Activated T-cell treated with anti-CD3 and anti-CD28 coated beads for 24 hours (primary cell): Measurements from ENCODE around the gene SPATA31D1.

ENCODE experiments used
- DNase-seq: peaks from one replicate; pipeline ENCODE4 v3.0.0-alpha.2; 2020; ENCODE audit warnings: low read depth

SPATA31D1 gene

DNA sequence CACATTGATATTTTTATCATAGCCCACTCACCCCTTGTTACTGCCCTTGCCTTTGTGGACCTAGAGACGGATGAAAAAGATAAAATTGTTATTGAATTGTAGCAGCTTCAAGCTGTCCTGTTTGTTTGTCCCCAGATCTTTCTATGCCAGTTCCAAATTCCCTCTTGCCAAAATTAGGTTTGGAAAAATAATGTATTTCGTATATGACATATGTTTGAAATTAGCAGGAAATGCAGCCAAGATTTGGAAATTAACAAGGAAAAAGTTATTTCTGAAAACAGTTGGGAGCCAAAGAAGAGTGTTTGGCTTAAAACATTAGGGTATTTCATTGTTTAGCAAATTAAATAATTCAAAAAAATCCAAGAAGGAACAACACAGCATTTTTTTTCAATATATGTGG is 33.5 kb downstream of the SPATA31D1 start:
- no peak for DNase-seq

GRCh38 chr9:82024908-82025307 is 36.3 kb downstream of the SPATA31D1 start:
- no peak for DNase-seq

DNA sequence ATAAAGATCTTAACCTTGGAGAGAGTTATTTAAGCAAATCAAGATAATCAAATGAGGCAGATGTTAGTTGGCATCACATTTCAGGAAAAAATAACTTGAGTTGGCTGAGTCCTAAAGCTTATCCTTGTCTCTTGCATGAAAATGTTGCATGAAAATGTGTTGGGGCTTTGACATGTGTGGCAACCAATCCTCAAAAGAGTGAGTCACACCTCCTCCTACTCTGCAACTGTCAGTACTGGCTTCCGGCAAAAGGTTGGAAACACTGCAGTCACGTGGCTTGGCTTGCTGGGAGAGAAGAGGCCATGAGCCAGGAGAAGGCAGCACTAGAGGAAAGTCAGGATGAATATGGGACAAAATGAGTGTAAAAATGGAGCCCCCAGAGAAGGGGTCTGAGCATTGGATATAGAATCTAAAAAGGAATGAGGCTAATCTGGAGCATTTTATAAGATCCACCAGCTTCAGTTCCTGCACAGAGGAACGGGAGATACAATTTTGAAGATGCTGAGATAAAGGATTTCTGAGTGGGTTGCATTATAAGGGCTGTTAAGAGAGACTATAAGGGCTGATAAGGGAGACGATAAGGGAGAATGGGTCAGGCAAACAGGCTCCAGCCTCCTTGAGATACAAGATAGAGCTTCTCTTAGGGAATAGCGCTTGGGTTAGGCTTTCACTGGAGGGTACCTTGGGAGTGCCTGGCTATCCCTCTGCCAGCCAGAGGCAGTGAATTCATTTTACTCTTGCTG is 43.1 kb downstream of the SPATA31D1 start:
- DNase-seq: no peak

- no peak for DNase-seq
Measured at GRCh38 chr9:82034956-82035731, 46.6 kb downstream of the SPATA31D1 start.

- DNase-seq: no peak
Measured at GRCh38 chr9:82036086-82036485, 47.5 kb downstream of the SPATA31D1 start.

- DNase-seq: no peak
Measured at GRCh38 chr9:82037126-82037525, 48.6 kb downstream of the SPATA31D1 start.

DNA sequence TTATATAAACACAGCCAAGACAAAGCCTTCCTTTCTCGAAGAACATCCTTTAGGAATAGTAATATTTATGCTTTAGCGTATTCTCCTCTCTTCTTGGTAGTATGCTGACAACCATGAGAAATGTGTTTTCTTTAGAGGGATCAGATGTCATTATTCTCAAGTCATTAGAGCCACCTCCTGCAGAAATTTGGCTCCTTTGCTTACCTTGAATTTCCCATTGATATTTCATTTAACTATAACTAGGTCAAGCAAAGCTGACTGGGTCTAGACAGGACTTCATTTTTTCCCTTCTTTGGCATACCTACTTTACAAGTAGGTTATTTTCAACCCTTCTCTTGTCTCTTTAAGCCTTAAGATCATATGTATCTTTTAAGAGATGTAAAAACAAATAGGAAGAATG is 50.3 kb downstream of the SPATA31D1 start:
- DNase-seq: no peak
